ENCODE measurements around the gene ADIPOQ. TPM values are rescaled to one million over a fixed set of nuclear protein-coding genes. Genes with fewer than 3 reads are reported as not detected.
"Not testable (repeated sequence)": the region's sequence is repeated elsewhere in the genome, so short reads cannot be mapped to it uniquely, and the experiment has no call there.

The ADIPOQ gene
- total and polyA plus RNA-seq, 7 donors: 0.54 to 53.5 (median 1.3) TPM; not detected in 1

- Histone ChIP-seq H3K4me3 (no peak overlapping the region), H3K36me3 (no peaks in the 10 kb centered on the region), H3K27me3 (peaks cover 0 to 22% (median 0%) of the 10 kb centered on the region in 3 donors), H3K4me1 (no peaks in the 10 kb centered on the region), H3K9me3 (no peaks in the 10 kb centered on the region), H3K27ac (no peak overlapping the region)
- TF ChIP-seq POLR2AphosphoS5 (IDR thresholded peaks at IDR 0.05) (no peak), EP300 (IDR thresholded peaks at IDR 0.05) (no peak), POLR2A (IDR thresholded peaks at IDR 0.05) (no peak)
- TF ChIP-seq, protein P1, sequence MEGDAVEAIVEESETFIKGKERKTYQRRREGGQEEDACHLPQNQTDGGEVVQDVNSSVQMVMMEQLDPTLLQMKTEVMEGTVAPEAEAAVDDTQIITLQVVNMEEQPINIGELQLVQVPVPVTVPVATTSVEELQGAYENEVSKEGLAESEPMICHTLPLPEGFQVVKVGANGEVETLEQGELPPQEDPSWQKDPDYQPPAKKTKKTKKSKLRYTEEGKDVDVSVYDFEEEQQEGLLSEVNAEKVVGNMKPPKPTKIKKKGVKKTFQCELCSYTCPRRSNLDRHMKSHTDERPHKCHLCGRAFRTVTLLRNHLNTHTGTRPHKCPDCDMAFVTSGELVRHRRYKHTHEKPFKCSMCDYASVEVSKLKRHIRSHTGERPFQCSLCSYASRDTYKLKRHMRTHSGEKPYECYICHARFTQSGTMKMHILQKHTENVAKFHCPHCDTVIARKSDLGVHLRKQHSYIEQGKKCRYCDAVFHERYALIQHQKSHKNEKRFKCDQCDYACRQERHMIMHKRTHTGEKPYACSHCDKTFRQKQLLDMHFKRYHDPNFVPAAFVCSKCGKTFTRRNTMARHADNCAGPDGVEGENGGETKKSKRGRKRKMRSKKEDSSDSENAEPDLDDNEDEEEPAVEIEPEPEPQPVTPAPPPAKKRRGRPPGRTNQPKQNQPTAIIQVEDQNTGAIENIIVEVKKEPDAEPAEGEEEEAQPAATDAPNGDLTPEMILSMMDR (IDR thresholded peaks at IDR 0.05): no peak
- no peak for DNase-seq
- intact Hi-C loops (cut with DNase I): no loop called here
- WGBS, 2 donors: 80 to 88% methylated on average over 10 of the region's 10 CpGs
Measured at GRCh38 chr3:186845756-186846155, 3.2 kb downstream of the ADIPOQ start.

GRCh38 chr3:186847437-186847836, 4.9 kb downstream of the ADIPOQ start:
- no peaks in the 10 kb centered on the region for H3K4me1 ChIP-seq
- intact Hi-C loops (cut with DNase I): no loop called here
- 13 to 50% methylated on average over 2 of the region's 2 CpGs for WGBS, 2 donors

DNA sequence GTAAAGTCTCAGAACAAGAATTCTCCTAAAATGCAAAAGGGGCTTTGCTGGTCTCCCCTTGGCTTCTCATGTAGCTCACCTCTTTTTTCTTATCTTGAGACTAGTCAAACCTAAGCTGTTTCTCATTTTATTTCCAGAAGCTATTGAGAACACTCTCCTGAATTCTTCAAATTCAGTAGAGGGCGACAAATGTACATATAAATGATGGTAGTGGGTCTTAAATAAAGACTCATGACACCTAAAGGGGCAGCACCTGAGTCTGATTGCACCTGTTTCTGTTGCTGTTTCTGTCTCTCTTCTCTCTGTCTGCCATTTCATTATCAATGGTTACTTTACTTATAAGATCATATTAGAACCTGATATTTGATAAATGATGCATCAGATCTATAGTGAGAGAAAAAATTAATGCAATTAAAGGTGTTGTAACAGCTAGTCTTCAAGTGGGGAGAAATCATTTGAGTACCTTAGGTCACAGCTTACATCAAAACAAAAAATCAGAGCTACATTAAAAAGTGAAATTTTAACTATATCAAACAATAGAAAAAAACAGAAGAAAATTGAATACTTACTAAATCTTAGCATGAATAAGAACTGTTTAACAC, 7.0 kb downstream of the ADIPOQ start:
- Histone ChIP-seq H3K9me3 (no peaks in the 10 kb centered on the region), H3K4me1 (no peaks in the 10 kb centered on the region), H3K27me3 (peaks cover 0 to 22% (median 0%) of the 10 kb centered on the region in 3 donors), H3K4me3 (no peak overlapping the region), H3K27ac (no peak overlapping the region), H3K36me3 (no peaks in the 10 kb centered on the region)
- TF ChIP-seq POLR2A (IDR thresholded peaks at IDR 0.05): no peak
- no peak for TF ChIP-seq EP300 (IDR thresholded peaks at IDR 0.05)
- no peak for TF ChIP-seq POLR2AphosphoS5 (IDR thresholded peaks at IDR 0.05)
- TF ChIP-seq, protein P1 (IDR thresholded peaks at IDR 0.05): no peak
- WGBS, 2 donors: 6 to 7% methylated on average over 1 of the region's 1 CpG
- DNase-seq: no peak
- intact Hi-C loops (cut with DNase I): no loop called here

More at GRCh38 chr3:186847437-186847836, 4.9 kb downstream of the ADIPOQ start:
- H3K9me3 ChIP-seq: no peaks in the 10 kb centered on the region
- DNase-seq: no peak
- H3K36me3 ChIP-seq: no peaks in the 10 kb centered on the region
- peaks cover 0 to 22% (median 0%) of the 10 kb centered on the region in 3 donors for H3K27me3 ChIP-seq
- no peak overlapping the region for H3K4me3 ChIP-seq
- TF ChIP-seq EP300 (IDR thresholded peaks at IDR 0.05) (no peak), POLR2AphosphoS5 (IDR thresholded peaks at IDR 0.05) (no peak), POLR2A (IDR thresholded peaks at IDR 0.05) (no peak)
- TF ChIP-seq, protein P1 (IDR thresholded peaks at IDR 0.05): no peak
- H3K27ac ChIP-seq: no peak overlapping the region

DNA sequence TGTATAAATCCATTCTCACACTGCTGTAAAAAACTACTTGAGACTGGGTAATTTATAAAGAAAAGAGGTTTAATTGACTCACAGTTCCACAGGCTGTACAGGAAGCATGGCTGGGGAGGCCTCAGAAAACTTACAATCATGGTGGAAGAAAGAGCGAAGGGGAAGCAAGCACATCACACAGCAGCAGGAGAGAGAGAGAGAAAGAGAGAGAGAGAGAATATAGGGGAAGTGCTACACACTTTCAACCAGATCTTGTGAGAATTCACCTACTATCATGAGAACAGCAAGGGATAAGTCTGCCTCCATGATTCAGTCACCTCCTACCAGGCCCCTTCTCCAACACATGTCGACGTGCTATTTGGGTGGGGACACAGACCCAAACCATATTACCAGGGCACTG, 9.3 kb downstream of the ADIPOQ start:
- H3K4me1 ChIP-seq; H3K27ac ChIP-seq; DNase-seq; intact Hi-C loops (cut with DNase I); H3K36me3 ChIP-seq; H3K4me3 ChIP-seq; H3K27me3 ChIP-seq; H3K9me3 ChIP-seq: not testable (repeated sequence)
- 93 to 99% methylated on average over 3 of the region's 3 CpGs for WGBS, 2 donors

- intact Hi-C loops (cut with DNase I): no loop called here
- H3K27ac ChIP-seq: no peak overlapping the region
- no peaks in the 10 kb centered on the region for H3K27me3 ChIP-seq
- DNase-seq: no peak
- WGBS, 2 donors: 85 to 93% methylated on average over 6 of the region's 6 CpGs
- no peak for TF ChIP-seq EP300 (IDR thresholded peaks at IDR 0.05)
- no peak for TF ChIP-seq POLR2AphosphoS5 (IDR thresholded peaks at IDR 0.05)
- TF ChIP-seq, protein P1 (IDR thresholded peaks at IDR 0.05): no peak
- TF ChIP-seq POLR2A (IDR thresholded peaks at IDR 0.05): no peak
- no peaks in the 10 kb centered on the region for H3K4me1 ChIP-seq
- H3K36me3 ChIP-seq: no peaks in the 10 kb centered on the region
- no peaks in the 10 kb centered on the region for H3K9me3 ChIP-seq
- no peak overlapping the region for H3K4me3 ChIP-seq
Measured at GRCh38 chr3:186852994-186853393, 10.5 kb downstream of the ADIPOQ start.

Measured in sigmoid colon (tissue), 7 donors.